HepG2 (cell line): ENCODE measurements around the gene HECTD4. TPM values are rescaled to one million over a fixed set of nuclear protein-coding genes. Genes with fewer than 3 reads are reported as not detected.

Source experiments
- ETV5 ChIP-seq: IDR thresholded peaks from 2 replicates; pipeline ENCODE4 v1.6.1; 2018; ENCODE audit warnings: missing biosample characterization, missing genetic modification reagents, inconsistent platforms, borderline replicate concordance
- HINFP ChIP-seq: sonication (generic); formaldehyde crosslinking; IDR thresholded peaks from 2 replicates; pipeline ENCODE4 v1.4.0; 2020; ENCODE audit warnings: low read depth, mild to moderate bottlenecking, missing genetic modification reagents
- MNT ChIP-seq: fragments of 450-650 bp; IDR thresholded peaks from 2 replicates; pipeline ENCODE4 v1.6.1; 2016
- SMARCC2 ChIP-seq: fragments of 450-650 bp; IDR thresholded peaks from 2 replicates; pipeline ENCODE4 v1.6.1; 2017; ENCODE audit warnings: antibody characterized with exemption, mild to moderate bottlenecking
- ZFP36L2 ChIP-seq: sonication (generic); formaldehyde crosslinking; IDR thresholded peaks from 2 replicates; pipeline ENCODE4 v1.4.0; 2020; ENCODE audit warnings: missing genetic modification reagents
- ZMYM2 ChIP-seq: sonication (generic); formaldehyde crosslinking; IDR thresholded peaks from 2 replicates; pipeline ENCODE4 v1.8.0; 2022; ENCODE audit warnings: mild to moderate bottlenecking, missing genetic modification reagents
- ZNF230 ChIP-seq: sonication (generic); formaldehyde crosslinking; IDR thresholded peaks from 2 replicates; pipeline ENCODE4 v1.4.0; 2020; ENCODE audit warnings: mild to moderate bottlenecking, missing genetic modification reagents
- ZNF274 ChIP-seq: sonication (generic); formaldehyde crosslinking; IDR thresholded peaks from 2 replicates; pipeline ENCODE4 v1.5.1; 2020; ENCODE audit warnings: mild to moderate bottlenecking, missing genetic modification reagents
- ZNF331 ChIP-seq: sonication (generic); formaldehyde crosslinking; IDR thresholded peaks from 2 replicates; pipeline ENCODE4 v1.4.0; 2020; ENCODE audit warnings: missing genetic modification reagents
- ZNF414 ChIP-seq: sonication (generic); formaldehyde crosslinking; IDR thresholded peaks from 2 replicates; pipeline ENCODE4 v1.5.0; 2020; ENCODE audit warnings: missing genetic modification reagents
- ZNF484 ChIP-seq: sonication (generic); formaldehyde crosslinking; IDR thresholded peaks from 2 replicates; pipeline ENCODE4 v1.5.1; 2020; ENCODE audit warnings: mild to moderate bottlenecking, low read depth, missing genetic modification reagents, borderline replicate concordance
- ZNF564 ChIP-seq: sonication (generic); formaldehyde crosslinking; IDR thresholded peaks from 2 replicates; pipeline ENCODE4 v1.8.1; 2023; ENCODE audit warnings: mild to moderate bottlenecking, missing genetic modification reagents
- ZNF775 ChIP-seq: sonication (generic); formaldehyde crosslinking; IDR thresholded peaks from 2 replicates; pipeline ENCODE4 v1.4.0; 2020; ENCODE audit warnings: missing genetic modification reagents, mild to moderate bottlenecking, moderate library complexity, borderline replicate concordance
- polyA plus RNA-seq, 8 experiments: library from polyadenylated mRNA; depleted of rRNA in 3 of 8; stranded (reverse) in 7 of 8; unstranded in 1 of 8; fragments of >200 nt; fragmentation: Illumina TruSeq in 4 of 8; extraction: Trizol in 4 of 8; gene quantifications; 2 replicates each; pipeline versions ENCODE4 v1.2.1 to v1.2.3, GENCODE V29; 2011 to 2016; ENCODE audit warnings: low read depth in 4 of 8, missing spikeins in 1 of 8, mixed read lengths in 1 of 8; ENCODE audit not compliant: insufficient read depth in 1 of 8
- total RNA-seq, 5 experiments: library from RNA; depleted of rRNA; stranded (reverse); fragments of >200 nt; fragmentation: Illumina TruSeq; extraction: Trizol; gene quantifications; 2 replicates each; pipeline ENCODE4 v1.2.3, GENCODE V29; 2016; ENCODE audit warnings: low read depth in 1 of 5
- TF ChIP-seq, protein P1 (sequence below): sonication (generic); formaldehyde crosslinking; IDR thresholded peaks from one replicate; pipeline ENCODE4 v1.5.1; 2020; ENCODE audit warnings: mild to moderate bottlenecking, missing genetic modification reagents; ENCODE audit errors: not compliant biosample characterization
- TF ChIP-seq, protein P2 (sequence below): sonication (generic); formaldehyde crosslinking; IDR thresholded peaks from 2 replicates; pipeline ENCODE4 v1.8.1; 2023; ENCODE audit warnings: mild to moderate bottlenecking, missing genetic modification reagents

The HECTD4 gene
- total and polyA plus RNA-seq, 2 of the 13 experiments (the other 11 are each of a cell fraction or from before 2014, with no cell fraction given), result 9.0 to 11.4 TPM

GRCh38 chr12:112418608-112419296, 36.5 kb upstream of the HECTD4 start, which contains the start of gene PTPN11 (continued):
- TF ChIP-seq, protein P1, sequence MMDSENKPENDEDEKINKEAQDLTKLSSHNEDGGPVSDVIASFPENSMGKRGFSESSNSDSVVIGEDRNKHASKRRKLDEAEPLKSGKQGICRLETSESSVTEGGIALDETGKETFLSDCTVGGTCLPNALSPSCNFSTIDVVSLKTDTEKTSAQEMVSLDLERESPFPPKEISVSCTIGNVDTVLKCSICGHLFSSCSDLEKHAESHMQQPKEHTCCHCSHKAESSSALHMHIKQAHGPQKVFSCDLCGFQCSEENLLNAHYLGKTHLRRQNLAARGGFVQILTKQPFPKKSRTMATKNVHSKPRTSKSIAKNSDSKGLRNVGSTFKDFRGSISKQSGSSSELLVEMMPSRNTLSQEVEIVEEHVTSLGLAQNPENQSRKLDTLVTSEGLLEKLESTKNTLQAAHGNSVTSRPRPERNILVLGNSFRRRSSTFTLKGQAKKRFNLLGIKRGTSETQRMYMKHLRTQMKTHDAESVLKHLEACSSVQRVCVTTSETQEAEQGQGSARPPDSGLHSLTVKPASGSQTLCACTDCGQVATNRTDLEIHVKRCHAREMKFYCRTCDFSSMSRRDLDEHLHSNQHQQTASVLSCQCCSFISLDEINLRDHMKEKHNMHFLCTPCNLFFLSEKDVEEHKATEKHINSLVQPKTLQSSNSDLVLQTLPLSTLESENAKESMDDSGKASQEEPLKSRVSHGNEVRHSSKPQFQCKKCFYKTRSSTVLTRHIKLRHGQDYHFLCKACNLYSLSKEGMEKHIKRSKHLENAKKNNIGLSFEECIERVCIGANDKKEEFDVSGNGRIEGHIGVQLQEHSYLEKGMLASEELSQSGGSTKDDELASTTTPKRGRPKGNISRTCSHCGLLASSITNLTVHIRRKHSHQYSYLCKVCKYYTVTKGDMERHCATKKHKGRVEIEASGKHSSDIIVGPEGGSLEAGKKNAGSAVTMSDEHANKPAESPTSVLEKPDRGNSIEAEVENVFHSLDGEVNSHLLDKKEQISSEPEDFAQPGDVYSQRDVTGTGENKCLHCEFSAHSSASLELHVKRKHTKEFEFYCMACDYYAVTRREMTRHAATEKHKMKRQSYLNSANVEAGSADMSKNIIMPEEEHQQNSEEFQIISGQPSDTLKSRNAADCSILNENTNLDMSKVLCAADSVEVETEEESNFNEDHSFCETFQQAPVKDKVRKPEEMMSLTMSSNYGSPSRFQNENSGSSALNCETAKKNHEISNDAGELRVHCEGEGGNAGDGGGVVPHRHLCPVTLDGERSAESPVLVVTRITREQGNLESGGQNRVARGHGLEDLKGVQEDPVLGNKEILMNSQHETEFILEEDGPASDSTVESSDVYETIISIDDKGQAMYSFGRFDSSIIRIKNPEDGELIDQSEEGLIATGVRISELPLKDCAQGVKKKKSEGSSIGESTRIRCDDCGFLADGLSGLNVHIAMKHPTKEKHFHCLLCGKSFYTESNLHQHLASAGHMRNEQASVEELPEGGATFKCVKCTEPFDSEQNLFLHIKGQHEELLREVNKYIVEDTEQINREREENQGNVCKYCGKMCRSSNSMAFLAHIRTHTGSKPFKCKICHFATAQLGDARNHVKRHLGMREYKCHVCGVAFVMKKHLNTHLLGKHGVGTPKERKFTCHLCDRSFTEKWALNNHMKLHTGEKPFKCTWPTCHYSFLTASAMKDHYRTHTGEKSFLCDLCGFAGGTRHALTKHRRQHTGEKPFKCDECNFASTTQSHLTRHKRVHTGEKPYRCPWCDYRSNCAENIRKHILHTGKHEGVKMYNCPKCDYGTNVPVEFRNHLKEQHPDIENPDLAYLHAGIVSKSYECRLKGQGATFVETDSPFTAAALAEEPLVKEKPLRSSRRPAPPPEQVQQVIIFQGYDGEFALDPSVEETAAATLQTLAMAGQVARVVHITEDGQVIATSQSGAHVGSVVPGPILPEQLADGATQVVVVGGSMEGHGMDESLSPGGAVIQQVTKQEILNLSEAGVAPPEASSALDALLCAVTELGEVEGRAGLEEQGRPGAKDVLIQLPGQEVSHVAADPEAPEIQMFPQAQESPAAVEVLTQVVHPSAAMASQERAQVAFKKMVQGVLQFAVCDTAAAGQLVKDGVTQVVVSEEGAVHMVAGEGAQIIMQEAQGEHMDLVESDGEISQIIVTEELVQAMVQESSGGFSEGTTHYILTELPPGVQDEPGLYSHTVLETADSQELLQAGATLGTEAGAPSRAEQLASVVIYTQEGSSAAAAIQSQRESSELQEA (CRISPR knock-in tag), result no peak
- TF ChIP-seq HINFP (CRISPR knock-in tag) (peak; percentile 63; the same call in 1 of the 2 replicates), ZMYM2 (CRISPR knock-in tag) (no peak), MNT (no peak), ETV5 (CRISPR knock-in tag) (peak; percentile 79; the same call in 1 of the 2 replicates), SMARCC2 (no peak), ZNF564 (CRISPR knock-in tag) (0 out of 2 replicates have a peak, but pooled peaks have one; percentile 70), ZFP36L2 (CRISPR knock-in tag) (no peak), ZNF331 (CRISPR knock-in tag) (peak; percentile 73; the same call in 1 of the 2 replicates), ZNF274 (CRISPR knock-in tag) (peak; percentile 56; the same call in 1 of the 2 replicates), ZNF775 (CRISPR knock-in tag) (0 out of 2 replicates have a peak, but pooled peaks have one; percentile 68), ZNF230 (peak; percentile 94; the same call in 1 of the 2 replicates), ZNF414 (CRISPR knock-in tag) (peak; percentile 61; the same call in 1 of the 2 replicates), ZNF484 (CRISPR knock-in tag) (no peak)
- TF ChIP-seq, protein P2, sequence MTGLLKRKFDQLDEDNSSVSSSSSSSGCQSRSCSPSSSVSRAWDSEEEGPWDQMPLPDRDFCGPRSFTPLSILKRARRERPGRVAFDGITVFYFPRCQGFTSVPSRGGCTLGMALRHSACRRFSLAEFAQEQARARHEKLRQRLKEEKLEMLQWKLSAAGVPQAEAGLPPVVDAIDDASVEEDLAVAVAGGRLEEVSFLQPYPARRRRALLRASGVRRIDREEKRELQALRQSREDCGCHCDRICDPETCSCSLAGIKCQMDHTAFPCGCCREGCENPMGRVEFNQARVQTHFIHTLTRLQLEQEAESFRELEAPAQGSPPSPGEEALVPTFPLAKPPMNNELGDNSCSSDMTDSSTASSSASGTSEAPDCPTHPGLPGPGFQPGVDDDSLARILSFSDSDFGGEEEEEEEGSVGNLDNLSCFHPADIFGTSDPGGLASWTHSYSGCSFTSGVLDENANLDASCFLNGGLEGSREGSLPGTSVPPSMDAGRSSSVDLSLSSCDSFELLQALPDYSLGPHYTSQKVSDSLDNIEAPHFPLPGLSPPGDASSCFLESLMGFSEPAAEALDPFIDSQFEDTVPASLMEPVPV, result no peak
